ENCODE data around the gene TMC8.

DNA sequence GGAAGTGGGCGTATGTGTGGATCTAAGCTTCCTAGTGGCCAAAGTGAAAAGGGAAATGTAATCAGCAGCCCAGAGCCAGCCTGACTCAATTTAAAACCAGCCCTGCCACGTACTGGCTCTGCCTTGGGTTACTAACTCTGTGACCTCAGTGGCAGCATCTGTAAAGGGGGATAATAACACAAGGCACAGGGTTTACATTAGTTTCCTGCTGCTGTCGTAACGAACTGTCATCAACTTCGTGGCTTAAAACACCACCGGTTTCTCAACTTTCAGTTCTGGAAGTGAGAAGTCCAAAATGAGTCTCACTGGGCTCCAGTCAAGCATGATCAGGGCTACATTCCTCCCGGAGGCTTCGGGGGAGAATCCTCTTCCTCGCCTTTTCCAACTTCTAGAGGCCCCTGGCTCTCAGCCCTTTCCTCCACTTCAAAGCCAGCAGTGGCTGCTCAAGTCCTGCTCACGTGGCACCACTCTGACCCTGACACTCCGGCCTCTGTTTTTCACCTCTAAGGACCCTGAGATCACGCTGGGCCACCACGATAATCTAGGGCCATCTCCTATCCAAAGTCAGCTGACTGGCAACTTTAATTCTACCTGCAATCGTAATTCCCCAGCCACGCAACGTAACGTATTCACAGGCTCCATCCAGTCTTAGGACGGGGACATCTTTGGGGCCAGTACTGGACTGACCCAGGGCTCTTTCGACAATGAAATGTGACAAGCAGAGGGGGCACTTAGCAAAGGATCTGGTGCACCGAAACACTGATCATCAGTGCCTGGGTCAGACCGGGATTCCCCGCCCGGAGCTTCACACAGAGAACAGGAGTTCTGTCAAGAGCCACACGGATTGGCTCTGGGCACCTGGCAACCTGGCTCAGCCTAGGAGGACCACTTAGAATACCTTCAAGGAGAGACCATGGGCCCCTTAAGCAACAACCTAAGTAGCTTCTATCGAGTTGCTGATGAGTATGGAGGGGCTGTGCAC, 16.5 kb upstream of the TMC8 start:
- TF ChIP-seq, protein P1, sequence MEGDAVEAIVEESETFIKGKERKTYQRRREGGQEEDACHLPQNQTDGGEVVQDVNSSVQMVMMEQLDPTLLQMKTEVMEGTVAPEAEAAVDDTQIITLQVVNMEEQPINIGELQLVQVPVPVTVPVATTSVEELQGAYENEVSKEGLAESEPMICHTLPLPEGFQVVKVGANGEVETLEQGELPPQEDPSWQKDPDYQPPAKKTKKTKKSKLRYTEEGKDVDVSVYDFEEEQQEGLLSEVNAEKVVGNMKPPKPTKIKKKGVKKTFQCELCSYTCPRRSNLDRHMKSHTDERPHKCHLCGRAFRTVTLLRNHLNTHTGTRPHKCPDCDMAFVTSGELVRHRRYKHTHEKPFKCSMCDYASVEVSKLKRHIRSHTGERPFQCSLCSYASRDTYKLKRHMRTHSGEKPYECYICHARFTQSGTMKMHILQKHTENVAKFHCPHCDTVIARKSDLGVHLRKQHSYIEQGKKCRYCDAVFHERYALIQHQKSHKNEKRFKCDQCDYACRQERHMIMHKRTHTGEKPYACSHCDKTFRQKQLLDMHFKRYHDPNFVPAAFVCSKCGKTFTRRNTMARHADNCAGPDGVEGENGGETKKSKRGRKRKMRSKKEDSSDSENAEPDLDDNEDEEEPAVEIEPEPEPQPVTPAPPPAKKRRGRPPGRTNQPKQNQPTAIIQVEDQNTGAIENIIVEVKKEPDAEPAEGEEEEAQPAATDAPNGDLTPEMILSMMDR (IDR thresholded peaks at IDR 0.05; ENCODE audit: low read depth, low read length, missing input control) = no peak
- TF ChIP-seq REST (IDR thresholded peaks at IDR 0.05) (no peak), JUND (IDR thresholded peaks at IDR 0.05) (no peak), YY1 (IDR thresholded peaks at IDR 0.05) (no peak), SP1 (IDR thresholded peaks at IDR 0.05) (no peak), RAD21 (IDR thresholded peaks at IDR 0.05) (no peak), GABPA (IDR thresholded peaks at IDR 0.05 in 1 of 2, conservative IDR thresholded peaks at IDR 0.05 in 1 of 2) (no peak)

Measured in liver (tissue), 3 donors.